HL-60 (cell line): ENCODE measurements around the gene OR4K1.

Experiments used
- GABPA ChIP-seq: IDR thresholded peaks from 2 replicates; pipeline ENCODE4 v1.6.1; 2012; ENCODE audit warnings: low read depth
- POLR2AphosphoS5 ChIP-seq: IDR thresholded peaks from 2 replicates; pipeline ENCODE4 v1.6.1; 2012; ENCODE audit warnings: low read depth
- TF ChIP-seq, protein P1 (sequence below): IDR thresholded peaks from one replicate; pipeline ENCODE4 v1.5.1; 2011; ENCODE audit warnings: low read length, control low read depth, inconsistent platforms; ENCODE audit not compliant: insufficient read depth

DNA sequence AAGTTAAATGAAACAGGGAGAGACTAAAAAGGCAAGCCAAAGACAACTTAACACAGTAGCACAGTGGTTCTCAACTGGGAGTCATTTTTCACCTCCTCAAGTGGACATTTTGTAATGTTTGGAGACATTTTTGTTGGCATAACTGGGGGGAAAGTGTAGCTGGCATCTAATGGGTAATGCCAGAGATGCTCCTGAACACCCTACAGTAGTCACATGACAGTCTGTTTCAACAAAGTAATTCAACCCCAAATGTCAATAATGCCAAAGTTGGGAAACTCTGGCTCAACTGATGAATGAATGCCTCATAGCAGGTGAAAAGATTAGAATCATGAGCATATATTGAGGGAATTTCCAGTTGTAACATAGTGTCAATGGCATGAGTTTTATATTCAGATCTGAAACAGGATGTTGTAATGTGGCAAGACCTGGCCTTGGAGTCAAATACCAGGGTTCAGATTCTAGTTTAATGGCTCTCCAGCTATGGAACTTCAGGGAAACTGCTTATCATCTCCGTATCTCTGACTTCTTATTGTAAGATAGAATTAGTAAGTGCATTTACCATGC, 12.7 kb upstream of the OR4K1 start:
- TF ChIP-seq, protein P1, sequence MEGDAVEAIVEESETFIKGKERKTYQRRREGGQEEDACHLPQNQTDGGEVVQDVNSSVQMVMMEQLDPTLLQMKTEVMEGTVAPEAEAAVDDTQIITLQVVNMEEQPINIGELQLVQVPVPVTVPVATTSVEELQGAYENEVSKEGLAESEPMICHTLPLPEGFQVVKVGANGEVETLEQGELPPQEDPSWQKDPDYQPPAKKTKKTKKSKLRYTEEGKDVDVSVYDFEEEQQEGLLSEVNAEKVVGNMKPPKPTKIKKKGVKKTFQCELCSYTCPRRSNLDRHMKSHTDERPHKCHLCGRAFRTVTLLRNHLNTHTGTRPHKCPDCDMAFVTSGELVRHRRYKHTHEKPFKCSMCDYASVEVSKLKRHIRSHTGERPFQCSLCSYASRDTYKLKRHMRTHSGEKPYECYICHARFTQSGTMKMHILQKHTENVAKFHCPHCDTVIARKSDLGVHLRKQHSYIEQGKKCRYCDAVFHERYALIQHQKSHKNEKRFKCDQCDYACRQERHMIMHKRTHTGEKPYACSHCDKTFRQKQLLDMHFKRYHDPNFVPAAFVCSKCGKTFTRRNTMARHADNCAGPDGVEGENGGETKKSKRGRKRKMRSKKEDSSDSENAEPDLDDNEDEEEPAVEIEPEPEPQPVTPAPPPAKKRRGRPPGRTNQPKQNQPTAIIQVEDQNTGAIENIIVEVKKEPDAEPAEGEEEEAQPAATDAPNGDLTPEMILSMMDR, result no peak
- no peak for TF ChIP-seq POLR2AphosphoS5
- no peak for TF ChIP-seq GABPA
